ENCODE measurements around the gene PLEKHM3.

Gene PLEKHM3

GRCh38 chr2:207852791-207853190 lies 172.5 kb downstream of the PLEKHM3 start:
- TF ChIP-seq CTCF (IDR thresholded peaks at IDR 0.05; ENCODE audit: low read depth, low read length) = no peak
- no peak for DNase-seq (ENCODE audit: low read depth, low spot score)
- in situ Hi-C loops (cut with HindIII; ENCODE audit: low sequenced_read_pairs) = no loop called here
- H3K4me3 ChIP-seq (ENCODE audit: low read depth, low read length) = no peak overlapping the region

GRCh38 chr2:207849443-207849842 lies 175.9 kb downstream of the PLEKHM3 start:
- in situ Hi-C loops (cut with HindIII; ENCODE audit: low sequenced_read_pairs) = no loop called here
- DNase-seq (ENCODE audit: low read depth, low spot score) = no peak
- TF ChIP-seq CTCF (IDR thresholded peaks at IDR 0.05; ENCODE audit: low read depth, low read length) = no peak
- no peak overlapping the region for H3K4me3 ChIP-seq (ENCODE audit: low read depth, low read length)

- no peak for TF ChIP-seq CTCF (IDR thresholded peaks at IDR 0.05; ENCODE audit: low read depth, low read length)
- no peak for DNase-seq (ENCODE audit: low read depth, low spot score)
- H3K4me3 ChIP-seq (ENCODE audit: low read depth, low read length) = no peak overlapping the region
- in situ Hi-C loops (cut with HindIII; ENCODE audit: low sequenced_read_pairs) = no loop called here
These were observed 176.8 kb downstream of the PLEKHM3 start for GRCh38 chr2:207848545-207848928.

GRCh38 chr2:207847807-207848544 lies 177.4 kb downstream of the PLEKHM3 start:
- no peak overlapping the region for H3K4me3 ChIP-seq (ENCODE audit: low read depth, low read length)
- in situ Hi-C loops (cut with HindIII; ENCODE audit: low sequenced_read_pairs) = no loop called here
- DNase-seq (ENCODE audit: low read depth, low spot score) = peak; percentile 82
- no peak for TF ChIP-seq CTCF (IDR thresholded peaks at IDR 0.05; ENCODE audit: low read depth, low read length)

- in situ Hi-C loops (cut with HindIII; ENCODE audit: low sequenced_read_pairs) = no loop called here
- H3K4me3 ChIP-seq (ENCODE audit: low read depth, low read length) = no peak overlapping the region
- no peak for TF ChIP-seq CTCF (IDR thresholded peaks at IDR 0.05; ENCODE audit: low read depth, low read length)
- DNase-seq (ENCODE audit: low read depth, low spot score) = no peak
These were observed 178.1 kb downstream of the PLEKHM3 start for GRCh38 chr2:207847098-207847806.

GRCh38 chr2:207845202-207845864 lies 180.0 kb downstream of the PLEKHM3 start:
- in situ Hi-C loops (cut with HindIII; ENCODE audit: low sequenced_read_pairs) = no loop called here
- no peak for DNase-seq (ENCODE audit: low read depth, low spot score)
- no peak for TF ChIP-seq CTCF (IDR thresholded peaks at IDR 0.05; ENCODE audit: low read depth, low read length)
- no peak overlapping the region for H3K4me3 ChIP-seq (ENCODE audit: low read depth, low read length)

Measured in astrocyte of the spinal cord (primary cell).